ENCODE data around the gene SOX6.

DNA sequence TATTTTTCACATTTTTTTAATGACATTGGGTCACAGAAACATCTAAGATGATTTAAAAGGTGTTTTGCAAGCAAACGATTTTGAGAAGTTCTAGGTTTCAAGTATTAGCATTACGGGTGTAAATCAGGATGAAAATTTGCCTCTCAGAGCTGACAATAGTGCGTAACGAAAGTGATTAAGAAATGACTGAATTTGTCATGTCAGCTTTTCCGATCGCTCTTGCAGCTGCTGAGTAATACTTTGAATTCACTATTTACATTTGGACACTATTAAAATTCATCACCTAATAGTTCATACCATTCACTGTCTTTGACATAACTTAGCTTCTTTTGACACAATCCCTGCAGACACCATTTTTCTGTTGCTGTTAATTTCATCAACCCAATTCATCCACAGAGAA, 205.2 kb downstream of the SOX6 start:
- TF ChIP-seq EZH2 (IDR thresholded peaks at IDR 0.05; ENCODE audit: low read length) = no peak
- TF ChIP-seq CTCF (optimal IDR thresholded peaks at IDR 0.05 in 1 of 3, IDR thresholded peaks at IDR 0.05 in 1 of 3, conservative IDR thresholded peaks at IDR 0.05 in 1 of 3; ENCODE audit: extremely low read depth in 1 of 3, insufficient read depth in 2 of 3, low read length in 3 of 3) = no peak

Measured in keratinocyte (primary cell).